Astrocyte of the cerebellum (primary cell): Measurements from ENCODE around the gene PLPP3.
A peak's percentile ranks its signal among the peaks of the same experiment; 100 is the strongest.

ENCODE experiments used
- DNase-seq: peaks from one replicate; pipeline ENCODE4 v3.0.0-alpha.2; 2011; ENCODE audit warnings: low read depth
- H3K4me3 ChIP-seq: 2 replicates; pipeline ENCODE4 v1.5.1; 2011; ENCODE audit warnings: mild to moderate bottlenecking, low read depth, low read length, moderate library complexity
- in situ Hi-C: cut with HindIII; loops from 2 replicates; pipeline ENCODE4 v1.10.0; 2017; ENCODE audit warnings: low sequenced_read_pairs
- TF ChIP-seq, protein P1 (sequence below): IDR thresholded peaks from 2 replicates; pipeline ENCODE4 v1.5.1; 2012; ENCODE audit warnings: low read length, low read depth, moderate library complexity, mild to moderate bottlenecking; ENCODE audit errors: missing control alignments

PLPP3 gene

GRCh38 chr1:56591909-56592308 is 12.5 kb upstream of the PLPP3 start:
- no peak overlapping the region for H3K4me3 ChIP-seq
- DNase-seq: no peak
- TF ChIP-seq, protein P1, sequence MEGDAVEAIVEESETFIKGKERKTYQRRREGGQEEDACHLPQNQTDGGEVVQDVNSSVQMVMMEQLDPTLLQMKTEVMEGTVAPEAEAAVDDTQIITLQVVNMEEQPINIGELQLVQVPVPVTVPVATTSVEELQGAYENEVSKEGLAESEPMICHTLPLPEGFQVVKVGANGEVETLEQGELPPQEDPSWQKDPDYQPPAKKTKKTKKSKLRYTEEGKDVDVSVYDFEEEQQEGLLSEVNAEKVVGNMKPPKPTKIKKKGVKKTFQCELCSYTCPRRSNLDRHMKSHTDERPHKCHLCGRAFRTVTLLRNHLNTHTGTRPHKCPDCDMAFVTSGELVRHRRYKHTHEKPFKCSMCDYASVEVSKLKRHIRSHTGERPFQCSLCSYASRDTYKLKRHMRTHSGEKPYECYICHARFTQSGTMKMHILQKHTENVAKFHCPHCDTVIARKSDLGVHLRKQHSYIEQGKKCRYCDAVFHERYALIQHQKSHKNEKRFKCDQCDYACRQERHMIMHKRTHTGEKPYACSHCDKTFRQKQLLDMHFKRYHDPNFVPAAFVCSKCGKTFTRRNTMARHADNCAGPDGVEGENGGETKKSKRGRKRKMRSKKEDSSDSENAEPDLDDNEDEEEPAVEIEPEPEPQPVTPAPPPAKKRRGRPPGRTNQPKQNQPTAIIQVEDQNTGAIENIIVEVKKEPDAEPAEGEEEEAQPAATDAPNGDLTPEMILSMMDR: no peak
- in situ Hi-C loops: loop anchor here (25.0 kb wide), 1 partner anchor 1455 kb away; no protein-coding TSS in a partner anchor

DNA sequence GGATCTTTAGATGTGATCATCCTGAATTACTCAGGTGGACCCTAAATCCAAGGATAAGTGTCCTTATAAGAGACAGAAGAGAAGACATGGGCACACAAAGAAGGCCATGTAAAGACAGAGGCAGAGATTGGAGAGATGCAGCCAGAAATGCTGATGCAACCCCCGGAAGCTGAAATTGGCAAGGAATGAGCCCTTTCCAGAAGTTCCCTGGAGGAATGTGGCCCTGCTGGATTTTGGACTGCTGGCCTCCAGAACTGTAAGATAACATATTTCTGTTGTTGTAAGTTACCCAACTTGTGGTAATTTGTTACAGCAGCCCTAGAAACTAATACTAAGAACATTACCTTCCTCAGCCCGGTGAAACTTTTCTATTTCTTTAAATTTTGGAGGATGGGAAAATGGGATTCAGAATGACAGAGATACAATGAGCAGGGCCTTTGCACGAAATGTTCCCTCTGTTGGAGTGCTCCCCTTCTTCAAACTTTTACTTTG is 11.2 kb upstream of the PLPP3 start:
- in situ Hi-C loops: loop anchor here (25.0 kb wide), 1 partner anchor 1453 kb away; no protein-coding TSS in a partner anchor
- TF ChIP-seq, protein P1: no peak
- DNase-seq: no peak

DNA sequence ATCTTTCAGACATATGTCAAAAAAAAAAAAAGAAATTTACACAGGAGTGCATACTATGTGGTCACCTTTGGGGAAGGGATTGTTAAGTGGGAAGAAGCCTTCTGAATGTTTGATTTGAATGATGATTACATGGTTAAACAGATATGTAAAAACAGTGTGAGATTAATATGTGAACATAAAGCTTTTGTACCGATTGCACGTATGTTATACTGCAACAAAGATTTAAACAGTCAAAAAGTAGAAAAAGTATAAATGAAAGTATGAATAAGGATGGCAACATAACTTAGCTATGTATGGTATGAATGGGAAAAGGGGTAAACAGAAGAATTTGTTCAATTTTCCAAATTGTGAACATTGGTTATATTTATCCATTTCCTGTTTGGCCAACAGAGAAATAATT is 10.0 kb upstream of the PLPP3 start:
- no peak for DNase-seq
- no peak overlapping the region for H3K4me3 ChIP-seq
- in situ Hi-C loops: loop anchor here (5.0 to 25.0 kb wide), 2 partner anchors 1307 to 1452 kb away; no protein-coding TSS in a partner anchor
- TF ChIP-seq, protein P1: no peak

More for the DNA sequence above, 11.2 kb upstream of the PLPP3 start:
- H3K4me3 ChIP-seq: no peak overlapping the region

DNA sequence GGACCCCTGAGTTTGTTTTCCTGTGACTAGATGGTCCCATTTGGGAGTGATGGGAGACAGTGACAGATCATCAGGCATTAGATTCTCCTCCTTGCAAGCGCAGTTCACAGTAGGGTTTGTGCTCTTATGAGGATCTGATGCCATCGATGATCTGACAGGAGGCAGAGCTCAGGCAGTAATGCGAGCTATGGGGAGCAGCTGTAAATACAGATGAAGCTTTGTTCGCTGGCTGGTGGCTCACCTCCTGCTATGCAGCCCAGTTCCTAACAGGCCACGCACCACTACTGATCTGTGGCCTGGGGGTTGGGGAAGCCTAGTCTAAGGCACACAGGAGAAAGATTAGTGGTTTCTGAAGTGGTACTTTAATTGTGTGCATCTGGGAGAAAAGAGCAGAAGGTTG is 7.1 kb upstream of the PLPP3 start:
- H3K4me3 ChIP-seq: no peak overlapping the region
- no peak for DNase-seq
- in situ Hi-C loops: loop anchor here (5.0 to 25.0 kb wide), 2 partner anchors 1304 to 1449 kb away; no protein-coding TSS in a partner anchor
- TF ChIP-seq, protein P1: no peak

DNA sequence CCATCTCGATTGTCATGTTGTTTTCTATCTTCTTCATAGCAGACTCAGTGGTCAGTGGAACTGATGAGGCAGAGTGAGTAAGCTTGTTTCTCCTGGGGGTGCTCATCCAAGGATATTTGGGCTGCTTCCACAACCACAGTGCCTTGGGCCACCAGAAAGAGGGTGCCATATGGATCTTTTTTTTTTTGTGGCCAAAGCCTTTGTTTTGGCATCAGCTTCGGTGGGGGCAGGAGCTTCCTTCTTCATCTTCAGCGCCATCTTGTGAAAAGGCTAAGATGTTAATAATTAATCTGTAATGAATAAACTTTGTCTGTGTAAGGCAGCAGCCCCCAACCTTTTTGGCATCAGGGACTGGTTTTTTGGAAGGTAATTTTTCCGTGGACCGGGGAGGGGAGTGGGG is 6.6 kb upstream of the PLPP3 start:
- TF ChIP-seq, protein P1: no peak
- DNase-seq: no peak
- in situ Hi-C loops: loop anchor here (5.0 to 25.0 kb wide), 2 partner anchors 1304 to 1449 kb away; no protein-coding TSS in a partner anchor
- no peak overlapping the region for H3K4me3 ChIP-seq

DNA sequence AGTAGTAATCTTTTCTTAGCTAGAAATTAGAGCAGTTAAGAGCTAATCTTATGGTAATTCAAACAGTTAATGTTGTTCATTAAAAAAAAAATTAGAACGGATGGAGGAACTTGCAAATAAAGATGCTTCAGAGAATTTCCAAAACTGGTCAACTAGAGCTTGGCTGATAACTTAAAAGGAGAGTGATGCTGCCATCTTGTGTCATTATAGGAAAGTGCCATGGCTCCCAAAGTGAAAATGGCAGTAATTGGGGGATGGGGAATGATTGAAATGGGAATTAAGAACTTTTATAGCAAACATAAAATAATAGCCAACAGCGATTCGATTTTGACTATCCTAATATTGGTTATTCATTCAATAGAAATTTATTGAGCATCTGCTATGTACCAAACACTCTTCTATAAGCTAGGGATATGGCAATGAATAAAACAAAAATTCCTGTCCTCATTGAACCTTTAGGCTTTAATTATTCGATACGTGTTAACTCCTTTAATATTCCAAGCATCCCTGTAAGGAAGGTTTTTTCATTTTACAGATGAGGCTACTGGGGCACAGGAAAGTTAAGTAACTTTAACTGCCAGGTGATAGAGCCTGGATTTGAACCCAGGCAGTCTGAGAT is 5.7 kb upstream of the PLPP3 start:
- in situ Hi-C loops: loop anchor here (5.0 to 25.0 kb wide), 2 partner anchors 1303 to 1448 kb away; no protein-coding TSS in a partner anchor
- no peak overlapping the region for H3K4me3 ChIP-seq
- TF ChIP-seq, protein P1: peak; percentile 79
- peak; percentile 66 for DNase-seq
